ENCODE data around the gene TBC1D5.
"Not testable (repeated sequence)": the region's sequence is repeated elsewhere in the genome, so short reads cannot be mapped to it uniquely, and the experiment has no call there.

The TBC1D5 gene

GRCh38 chr3:17749705-17750293, 7.4 kb upstream of the TBC1D5 start:
- DNase-seq (ENCODE audit: low read depth in 2 of 2) = no peak

- no peak for DNase-seq (ENCODE audit: low read depth in 2 of 2)
Observed at GRCh38 chr3:17749281-17749680, 6.8 kb upstream of the TBC1D5 start.

- DNase-seq (ENCODE audit: low read depth in 2 of 2) = no peak
Observed at GRCh38 chr3:17747890-17748247, 5.4 kb upstream of the TBC1D5 start.

GRCh38 chr3:17747174-17747889, 4.9 kb upstream of the TBC1D5 start:
- DNase-seq (ENCODE audit: low read depth in 2 of 2) = no peak

GRCh38 chr3:17745894-17746293, 3.5 kb upstream of the TBC1D5 start:
- no peak for DNase-seq (ENCODE audit: low read depth in 2 of 2)

GRCh38 chr3:17745301-17745700, 2.9 kb upstream of the TBC1D5 start:
- DNase-seq (ENCODE audit: low read depth in 2 of 2) = no peak

- no peak for DNase-seq (ENCODE audit: low read depth in 2 of 2)
Observed at GRCh38 chr3:17744693-17745092, 2.3 kb upstream of the TBC1D5 start.

- DNase-seq (ENCODE audit: low read depth in 2 of 2) = no peak
Observed at GRCh38 chr3:17743658-17743995, 1.2 kb upstream of the TBC1D5 start.

GRCh38 chr3:17742880-17743657, 638 bp upstream of the TBC1D5 start:
- no peak for DNase-seq (ENCODE audit: low read depth in 2 of 2)

GRCh38 chr3:17741621-17742101, 770 bp downstream of the TBC1D5 start:
- DNase-seq (ENCODE audit: low read depth in 2 of 2) = no peak

- no peak for DNase-seq (ENCODE audit: low read depth in 2 of 2)
Observed at GRCh38 chr3:17740721-17741141, 1.7 kb downstream of the TBC1D5 start.

GRCh38 chr3:17738921-17739320, 3.5 kb downstream of the TBC1D5 start:
- DNase-seq (ENCODE audit: low read depth in 2 of 2) = no peak

GRCh38 chr3:17738219-17738618, 4.2 kb downstream of the TBC1D5 start:
- DNase-seq (ENCODE audit: low read depth in 2 of 2) = no peak

- no peak for DNase-seq (ENCODE audit: low read depth in 2 of 2)
Observed at GRCh38 chr3:17737591-17737990, 4.8 kb downstream of the TBC1D5 start.

GRCh38 chr3:17735362-17735761, 7.1 kb downstream of the TBC1D5 start:
- DNase-seq (ENCODE audit: low read depth in 2 of 2) = not testable (repeated sequence)

- no peak for DNase-seq (ENCODE audit: low read depth in 2 of 2)
Observed at GRCh38 chr3:17733768-17734167, 8.7 kb downstream of the TBC1D5 start.

GRCh38 chr3:17733215-17733614, 9.2 kb downstream of the TBC1D5 start:
- DNase-seq (ENCODE audit: low read depth in 2 of 2) = no peak

- DNase-seq (ENCODE audit: low read depth in 2 of 2) = no peak
Observed at GRCh38 chr3:17730318-17730967, 12.0 kb downstream of the TBC1D5 start.

- no peak for DNase-seq (ENCODE audit: low read depth in 2 of 2)
Observed at GRCh38 chr3:17726313-17726712, 16.1 kb downstream of the TBC1D5 start.

GRCh38 chr3:17725844-17726243, 16.6 kb downstream of the TBC1D5 start:
- not testable (repeated sequence) for DNase-seq (ENCODE audit: low read depth in 2 of 2)

- DNase-seq (ENCODE audit: low read depth in 2 of 2) = no peak
Observed at GRCh38 chr3:17724948-17725347, 17.5 kb downstream of the TBC1D5 start.

- DNase-seq (ENCODE audit: low read depth in 2 of 2) = no peak
Observed at GRCh38 chr3:17724122-17724521, 18.3 kb downstream of the TBC1D5 start.
